Heart right ventricle (tissue), 16 donors: Measurements from ENCODE around the gene DUT. TPM values are rescaled to one million over a fixed set of nuclear protein-coding genes. Genes with fewer than 3 reads are reported as not detected.

Experiments
- ATAC-seq, 8 donors: fragments of 200-7000 bp; cut with Tn5 transposase; one replicate each; pipeline ENCODE4 v1.9.1; 2020; ENCODE audit warnings: mild to moderate bottlenecking in 8 of 8, moderate library complexity in 8 of 8, moderate number of reproducible peaks in 1 of 8
- DNase-seq, 2 donors: peaks; one replicate each; pipeline ENCODE4 v3.0.0-alpha.2; 2020
- H3K27ac ChIP-seq, 10 donors: fragments of 200-600 bp; sonication (generic) in 2 of 10; one replicate each; pipeline versions ENCODE4 v1.5.0 to v1.8.0; 2020 to 2022; ENCODE audit warnings: mild to moderate bottlenecking in 3 of 10
- H3K27me3 ChIP-seq, 7 donors: fragments of 200-600 bp; one replicate each; pipeline ENCODE4 v1.8.0; 2021 to 2022; ENCODE audit warnings: mild to moderate bottlenecking in 2 of 7
- H3K36me3 ChIP-seq, 9 donors: fragments of 200-600 bp; sonication (generic) in 1 of 9; one replicate each; pipeline versions ENCODE4 v1.5.0 to v1.8.0; 2020 to 2022; ENCODE audit warnings: mild to moderate bottlenecking in 2 of 9
- H3K4me1 ChIP-seq, 9 donors: fragments of 200-600 bp; sonication (generic) in 1 of 9; one replicate each; pipeline versions ENCODE4 v1.5.0 to v1.8.0; 2020 to 2022; ENCODE audit warnings: mild to moderate bottlenecking in 4 of 9
- H3K4me3 ChIP-seq, 10 donors: fragments of 200-600 bp; sonication (generic) in 2 of 10; one replicate each; pipeline versions ENCODE4 v1.5.0 to v1.8.0; 2020 to 2022; ENCODE audit warnings: mild to moderate bottlenecking in 7 of 10, moderate library complexity in 2 of 10
- H3K9me3 ChIP-seq, 11 donors: fragments of 200-600 bp in 10 of 11; sonication (generic) in 2 of 11; one replicate each; pipeline versions ENCODE4 v1.5.0 to v1.8.0; 2013 to 2022; ENCODE audit warnings: mild to moderate bottlenecking in 2 of 11, control low read depth in 1 of 11, moderate library complexity in 1 of 11
- CTCF ChIP-seq, 9 donors: fragments of 200-600 bp; sonication (generic) in 2 of 9; IDR thresholded peaks; one replicate each; pipeline versions ENCODE4 v1.5.0 to v1.8.0; 2021 to 2022; ENCODE audit warnings: antibody characterized with exemption in 9 of 9, mild to moderate bottlenecking in 5 of 9, moderate library complexity in 1 of 9
- WGBS, 2 donors: extraction: QIAGEN DNeasy Blood & Tissue Kit; methylation state at CpG; one replicate each; pipeline ENCODE4 v1.1.7; 2013; ENCODE audit warnings: inconsistent platforms in 1 of 2; 5-methylcytosine and 5-hydroxymethylcytosine counted together
- intact Hi-C, 10 donors: fragments of 100-400 bp; cut with DNase I; formaldehyde crosslinking; loops; one replicate each; pipeline versions ENCODE4 v1.11.1 to v1.14.2; 2022
- polyA plus RNA-seq, 2 donors: library from polyadenylated mRNA; stranded (reverse); fragments of 200-250 nt; gene quantifications; one replicate each; pipeline ENCODE4 v1.2.3, GENCODE V29; 2013
- total RNA-seq, 10 donors: library from RNA; stranded (reverse); fragmentation: NEBNext Ultra II Directional in 3 of 10; extraction: Animal tissue kit (Norgen Biotek cat#: 25700) in 3 of 10; gene quantifications; one replicate each; pipeline versions ENCODE4 v1.2.1 to v1.2.4, GENCODE V29; 2021 to 2023
- donor health status: Arrhythmogenic right ventricular cardiomyopathy.
- donor health status: ischemic (EF 13 %, LVEDD 7.1; RV severe dilation, severe dysfunction).
- donor health status: healthy with polysubstance abuse.
- donor health status: DM: no; HTN: yes; CAD: no.
- donor health status: DM: no; HTN: no; CAD: no.
- donor health status: ischemic (EF 25% LVEDD 6.9; RV normal size, moderate dysfunction).
- donor health status: ischemic (EF 25% LVEDD 5.7; RV mildly dilated, moderate dysfunction).
- donor health status: healthy.
- donor health status: DM: yes; HTN: yes; CAD: no.
- donor health status: Ischemic cardiomyopathy.
- donor health status: ischemic (EF 35%, LVEDD 5.7; RV mildly dilated, moderate dysfunction).
- donor health status: nonischemic (EF 11% LVEDD 7.7; RV severe dilation, severe dysfunction).
- donor health status: DM: yes; HTN: yes; CAD: no.
- donor health status: PGD.
- donor health status: ischemic (EF 29% LVEDD 5.4; RV normal size, mild dysfunction).
- donor health status: nonischemic (EF 23%, LVEDD 6.1; RV moderate dilation, normal function).

Gene DUT
- total and polyA plus RNA-seq, 12 donors: 48.5 to 88.4 (median 62.7) TPM

DNA sequence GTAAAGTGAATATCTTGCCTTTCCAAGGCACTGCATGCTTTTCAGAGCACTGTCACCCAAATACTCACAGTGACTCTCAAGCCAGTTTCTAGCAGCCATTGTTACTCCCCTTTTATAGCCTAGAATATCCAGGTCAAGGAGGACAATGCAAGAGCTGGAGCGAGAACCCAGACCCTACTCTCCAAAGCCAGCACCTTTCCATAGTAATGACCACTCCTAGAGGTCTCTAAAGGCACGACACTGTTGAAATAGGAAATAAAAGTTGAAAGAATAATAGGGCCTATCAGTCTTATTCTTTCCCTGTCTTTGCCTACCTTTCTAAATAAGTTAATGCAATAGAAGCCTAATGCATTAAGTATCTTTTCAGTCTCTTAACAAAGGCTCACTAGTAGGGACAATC, 33.6 kb upstream of the DUT start:
- TF ChIP-seq CTCF (IDR thresholded peaks at IDR 0.05): no peak
- H3K4me3 ChIP-seq: no peak overlapping the region
- no peaks in the 10 kb centered on the region for H3K9me3 ChIP-seq
- peaks cover 0 to 4% (median 0%) of the 10 kb centered on the region in 7 donors for H3K27me3 ChIP-seq
- no peak for DNase-seq
- WGBS, 2 donors: 78 to 91% methylated on average over 2 of the region's 2 CpGs
- intact Hi-C loops: no loop called here
- H3K27ac ChIP-seq: no peak overlapping the region
- no peaks in the 10 kb centered on the region for H3K4me1 ChIP-seq
- H3K36me3 ChIP-seq: no peaks in the 10 kb centered on the region
- no peak for ATAC-seq

GRCh38 chr15:48298914-48299313, 32.3 kb upstream of the DUT start:
- TF ChIP-seq CTCF (IDR thresholded peaks at IDR 0.05): no peak
- Histone ChIP-seq H3K27me3 (peaks cover 0 to 4% (median 0%) of the 10 kb centered on the region in 7 donors), H3K27ac (no peak overlapping the region), H3K4me3 (no peak overlapping the region), H3K9me3 (no peaks in the 10 kb centered on the region), H3K36me3 (no peaks in the 10 kb centered on the region), H3K4me1 (no peaks in the 10 kb centered on the region)
- no peak for ATAC-seq
- 34 to 41% methylated on average over 2 of the region's 2 CpGs for WGBS, 2 donors
- intact Hi-C loops: no loop called here
- no peak for DNase-seq

- Histone ChIP-seq H3K36me3 (no peaks in the 10 kb centered on the region), H3K27me3 (peaks cover 0 to 4% (median 0%) of the 10 kb centered on the region in 7 donors), H3K4me3 (no peak overlapping the region), H3K9me3 (no peaks in the 10 kb centered on the region), H3K4me1 (no peaks in the 10 kb centered on the region), H3K27ac (no peak overlapping the region)
- no peak for TF ChIP-seq CTCF (IDR thresholded peaks at IDR 0.05)
- intact Hi-C loops: loop anchor here in 1 of 10 donors (10.0 kb wide), 1 partner anchor 1815 kb away; the partner anchor contains the start of gene ATP8B4
- WGBS, 2 donors: 83 to 84% methylated on average over 5 of the region's 5 CpGs
- ATAC-seq (no peak), DNase-seq (no peak)
These were observed 31.2 kb upstream of the DUT start for GRCh38 chr15:48300038-48300437.

DNA sequence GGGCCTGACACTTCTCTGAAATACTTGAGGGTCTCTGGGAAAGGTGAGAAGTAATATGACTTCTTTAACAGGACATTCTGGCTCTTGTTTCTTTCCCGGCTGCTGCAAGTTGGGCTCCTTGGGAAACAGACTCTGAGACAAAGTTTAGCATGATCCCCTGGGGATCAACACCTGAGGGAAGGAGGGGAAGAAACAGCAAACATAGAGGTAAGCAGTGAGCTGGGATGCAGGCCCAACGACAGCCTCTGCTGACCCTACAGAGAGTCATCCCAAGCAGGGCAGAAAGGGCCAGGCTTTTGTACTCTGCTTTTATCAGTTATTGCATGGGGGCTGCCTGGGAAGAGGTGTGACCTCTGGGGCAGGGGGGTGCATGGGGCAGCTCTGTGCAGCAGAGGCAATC, 26.8 kb upstream of the DUT start:
- H3K4me1 ChIP-seq: no peaks in the 10 kb centered on the region
- no peak for ATAC-seq
- DNase-seq: no peak
- H3K9me3 ChIP-seq: no peaks in the 10 kb centered on the region
- intact Hi-C loops: loop anchor here in 1 of 10 donors (10.0 kb wide), 1 partner anchor 1810 kb away; the partner anchor contains the start of gene ATP8B4
- H3K4me3 ChIP-seq: no peak overlapping the region
- WGBS, 2 donors: 49 to 50% methylated on average over 2 of the region's 2 CpGs
- no peak overlapping the region for H3K27ac ChIP-seq
- no peaks in the 10 kb centered on the region for H3K27me3 ChIP-seq
- TF ChIP-seq CTCF (IDR thresholded peaks at IDR 0.05): no peak
- no peaks in the 10 kb centered on the region for H3K36me3 ChIP-seq
